DND-41 (cell line): Measurements from ENCODE around the gene JAK3.
A peak's percentile ranks its signal among the peaks of the same experiment; 100 is the strongest.
"Not testable (repeated sequence)": the region's sequence is repeated elsewhere in the genome, so short reads cannot be mapped to it uniquely, and the experiment has no call there.

Experiments
- ATAC-seq: fragments of 200-7000 bp; cut with Tn5 transposase; 3 replicates; pipeline ENCODE4 v1.9.1; 2021; ENCODE audit warnings: low read depth; ENCODE audit not compliant: insufficient read depth
- DNase-seq: peaks from one replicate; pipeline ENCODE4 v3.0.0-alpha.2; 2020
- H2AFZ ChIP-seq: 2 replicates; pipeline ENCODE4 v1.6.0; 2012; ENCODE audit warnings: low read depth, low read length
- H3K27ac ChIP-seq: 2 replicates; pipeline ENCODE4 v1.5.1; 2012; ENCODE audit warnings: low read length, inconsistent platforms
- H3K27me3 ChIP-seq: fragments of 200-600 bp; sonication (generic); 2 replicates; pipeline ENCODE4 v1.6.0; 2012; ENCODE audit warnings: low read length, mild to moderate bottlenecking, inconsistent platforms; ENCODE audit not compliant: insufficient read depth, poor library complexity
- H3K36me3 ChIP-seq: 2 replicates; pipeline ENCODE4 v1.5.1; 2012; ENCODE audit warnings: low read length, inconsistent platforms; ENCODE audit not compliant: insufficient read depth
- H3K4me1 ChIP-seq: 2 replicates; pipeline ENCODE4 v1.5.1; 2012; ENCODE audit warnings: mild to moderate bottlenecking, low read length; ENCODE audit not compliant: insufficient read depth
- H3K4me2 ChIP-seq: 2 replicates; pipeline ENCODE4 v1.6.0; 2012; ENCODE audit warnings: mild to moderate bottlenecking, moderate library complexity, low read length, inconsistent platforms; ENCODE audit not compliant: insufficient read depth
- H3K4me3 ChIP-seq, 2 experiments: fragments of 200-600 bp in 1 of 2; shearing (Covaris generic) in 1 of 2; 2 replicates each; pipeline ENCODE4 v1.5.1; 2012 to 2016; ENCODE audit warnings: inconsistent platforms in 2 of 2, low read length in 2 of 2, mild to moderate bottlenecking in 2 of 2, low read depth in 1 of 2, moderate library complexity in 1 of 2
- H3K79me2 ChIP-seq: 2 replicates; pipeline ENCODE4 v1.6.0; 2012; ENCODE audit warnings: low read length, inconsistent platforms; ENCODE audit not compliant: insufficient read depth
- H3K9ac ChIP-seq: 2 replicates; pipeline ENCODE4 v1.6.0; 2012; ENCODE audit warnings: low read depth, mild to moderate bottlenecking, inconsistent platforms, low read length, moderate library complexity
- H3K9me3 ChIP-seq: 2 replicates; pipeline ENCODE4 v1.5.1; 2012; ENCODE audit warnings: low read length, moderate library complexity, mild to moderate bottlenecking, inconsistent platforms; ENCODE audit not compliant: insufficient read depth, severe bottlenecking
- H4K20me1 ChIP-seq: 2 replicates; pipeline ENCODE4 v1.6.0; 2012; ENCODE audit warnings: low read length; ENCODE audit not compliant: insufficient read depth
- EZH2 ChIP-seq: IDR thresholded peaks from 3 replicates; pipeline ENCODE4 v1.6.1; 2012; ENCODE audit warnings: borderline replicate concordance, low read depth, mild to moderate bottlenecking, moderate library complexity, low read length, inconsistent platforms; ENCODE audit not compliant: severe bottlenecking
- TF ChIP-seq, protein P1 (sequence below): IDR thresholded peaks from 2 replicates; pipeline ENCODE4 v1.5.1; 2012; ENCODE audit warnings: borderline replicate concordance, low read length, moderate library complexity, mild to moderate bottlenecking; ENCODE audit not compliant: poor library complexity, severe bottlenecking; ENCODE audit errors: extremely low read depth

JAK3 gene

DNA sequence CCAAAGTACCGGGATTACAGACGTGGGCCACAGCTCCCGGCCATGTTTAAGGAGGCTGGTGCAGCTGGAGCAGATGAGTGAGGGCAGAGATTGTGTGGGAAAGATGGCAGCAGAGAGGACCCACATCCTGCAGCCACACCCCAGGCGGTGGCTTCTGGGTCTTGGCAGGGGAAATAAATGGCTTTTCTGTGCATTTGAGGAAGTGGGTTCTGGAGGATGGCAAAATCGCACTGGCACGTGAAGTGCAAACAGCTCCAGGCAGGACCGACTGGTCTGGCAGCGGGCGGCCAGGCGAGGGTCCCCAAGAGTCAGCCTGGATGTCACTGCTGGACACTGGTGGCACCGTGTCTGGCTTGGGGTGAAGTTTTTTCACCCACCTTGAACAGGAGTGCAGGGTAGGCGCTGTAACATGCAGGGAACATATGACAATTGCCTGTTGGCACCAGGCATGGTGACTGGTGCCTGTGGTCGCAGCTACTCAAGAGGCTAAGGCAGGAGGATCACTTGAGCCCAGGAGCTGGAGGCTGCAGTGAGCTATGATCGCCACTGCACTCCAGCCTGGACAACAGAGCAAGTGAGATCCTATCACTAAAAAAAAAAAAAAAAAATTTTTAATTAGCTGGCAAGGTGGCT, 44.4 kb downstream of the JAK3 start:
- Histone ChIP-seq H4K20me1 (no peaks in the 10 kb centered on the region), H3K9ac (no peak overlapping the region), H3K4me2 (no peak overlapping the region), H3K79me2 (no peaks in the 10 kb centered on the region), H2AFZ (no peak overlapping the region), H3K9me3 (no peaks in the 10 kb centered on the region), H3K4me3 (no peak overlapping the region), H3K36me3 (no peaks in the 10 kb centered on the region), H3K27ac (no peak overlapping the region), H3K27me3 (peaks cover 8% of the 10 kb centered on the region), H3K4me1 (peaks cover 6% of the 10 kb centered on the region; the same call in 1 of the 2 replicates)
- ATAC-seq (peak; percentile 88), DNase-seq (peak; percentile 65)
- no peak for TF ChIP-seq EZH2
- TF ChIP-seq, protein P1, sequence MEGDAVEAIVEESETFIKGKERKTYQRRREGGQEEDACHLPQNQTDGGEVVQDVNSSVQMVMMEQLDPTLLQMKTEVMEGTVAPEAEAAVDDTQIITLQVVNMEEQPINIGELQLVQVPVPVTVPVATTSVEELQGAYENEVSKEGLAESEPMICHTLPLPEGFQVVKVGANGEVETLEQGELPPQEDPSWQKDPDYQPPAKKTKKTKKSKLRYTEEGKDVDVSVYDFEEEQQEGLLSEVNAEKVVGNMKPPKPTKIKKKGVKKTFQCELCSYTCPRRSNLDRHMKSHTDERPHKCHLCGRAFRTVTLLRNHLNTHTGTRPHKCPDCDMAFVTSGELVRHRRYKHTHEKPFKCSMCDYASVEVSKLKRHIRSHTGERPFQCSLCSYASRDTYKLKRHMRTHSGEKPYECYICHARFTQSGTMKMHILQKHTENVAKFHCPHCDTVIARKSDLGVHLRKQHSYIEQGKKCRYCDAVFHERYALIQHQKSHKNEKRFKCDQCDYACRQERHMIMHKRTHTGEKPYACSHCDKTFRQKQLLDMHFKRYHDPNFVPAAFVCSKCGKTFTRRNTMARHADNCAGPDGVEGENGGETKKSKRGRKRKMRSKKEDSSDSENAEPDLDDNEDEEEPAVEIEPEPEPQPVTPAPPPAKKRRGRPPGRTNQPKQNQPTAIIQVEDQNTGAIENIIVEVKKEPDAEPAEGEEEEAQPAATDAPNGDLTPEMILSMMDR: no peak

DNA sequence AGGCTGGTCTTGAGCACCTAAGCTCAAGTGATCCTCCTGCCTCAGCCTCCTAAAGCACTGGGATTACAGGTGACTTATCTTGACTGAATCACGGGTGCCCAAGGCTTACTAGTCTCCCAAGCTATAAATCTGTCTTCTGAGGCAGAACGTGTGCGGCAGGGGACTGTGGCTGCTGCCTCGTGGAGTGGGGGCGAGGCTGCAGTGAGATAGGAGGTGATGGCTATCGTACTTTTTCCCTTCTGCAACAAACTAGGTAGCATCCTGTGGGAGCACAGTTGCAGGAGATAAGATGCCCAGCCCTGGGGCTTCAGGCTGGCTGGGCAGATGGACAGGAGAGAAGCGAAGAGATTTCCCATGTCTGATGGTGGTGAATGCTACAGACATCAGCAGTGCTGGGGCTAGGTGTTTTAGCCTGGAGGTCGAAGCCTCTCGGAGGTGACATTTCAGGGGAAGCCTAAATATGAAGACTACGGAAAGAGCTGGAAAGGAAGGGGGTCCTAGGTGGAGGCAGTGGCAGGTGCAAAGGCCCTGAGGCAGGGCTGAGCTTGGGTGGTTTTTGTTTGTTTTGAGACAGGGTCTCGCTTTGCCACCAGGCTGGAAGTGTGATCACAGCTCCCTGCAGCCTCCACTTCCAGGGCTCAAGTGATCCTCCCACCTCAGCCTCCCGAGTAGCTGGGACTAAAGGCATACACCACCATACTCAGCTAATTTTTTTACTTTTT, 45.5 kb downstream of the JAK3 start:
- no peak for DNase-seq
- Histone ChIP-seq H3K9ac (no peak overlapping the region), H4K20me1 (no peaks in the 10 kb centered on the region), H3K79me2 (no peaks in the 10 kb centered on the region), H3K4me3 (no peak overlapping the region), H3K9me3 (no peaks in the 10 kb centered on the region), H2AFZ (no peak overlapping the region), H3K27ac (no peak overlapping the region), H3K36me3 (no peaks in the 10 kb centered on the region), H3K4me2 (no peak overlapping the region), H3K27me3 (peaks cover 2% of the 10 kb centered on the region), H3K4me1 (peaks cover 6% of the 10 kb centered on the region; the same call in 1 of the 2 replicates)
- TF ChIP-seq, protein P1: no peak
- no peak for TF ChIP-seq EZH2
- no peak for ATAC-seq

DNA sequence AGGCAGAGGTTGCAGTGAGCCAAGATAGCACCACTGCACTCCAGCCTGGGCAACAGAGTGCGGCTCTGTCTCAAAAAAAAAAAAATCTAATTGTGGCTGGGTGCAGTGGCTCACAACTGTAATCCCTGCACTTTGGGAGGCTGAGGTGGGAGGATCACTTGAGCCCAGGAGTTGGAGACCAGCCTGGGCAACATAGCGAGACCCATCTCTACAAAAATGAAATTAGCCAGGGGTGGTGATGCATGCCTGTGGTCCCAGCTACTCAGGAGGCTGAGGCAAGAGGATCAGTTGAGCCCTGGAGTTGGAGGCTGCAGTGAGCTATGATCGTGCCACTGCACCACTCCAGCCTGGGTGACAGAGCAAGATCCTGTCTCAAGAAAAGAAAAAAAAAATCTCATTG, 49.2 kb downstream of the JAK3 start:
- H3K79me2 ChIP-seq, H3K27me3 ChIP-seq, H3K27ac ChIP-seq, H3K9ac ChIP-seq, H3K4me3 ChIP-seq, DNase-seq, H3K4me1 ChIP-seq, ATAC-seq, H2AFZ ChIP-seq, H3K9me3 ChIP-seq, H3K4me2 ChIP-seq, H4K20me1 ChIP-seq, H3K36me3 ChIP-seq: not testable (repeated sequence)

DNA sequence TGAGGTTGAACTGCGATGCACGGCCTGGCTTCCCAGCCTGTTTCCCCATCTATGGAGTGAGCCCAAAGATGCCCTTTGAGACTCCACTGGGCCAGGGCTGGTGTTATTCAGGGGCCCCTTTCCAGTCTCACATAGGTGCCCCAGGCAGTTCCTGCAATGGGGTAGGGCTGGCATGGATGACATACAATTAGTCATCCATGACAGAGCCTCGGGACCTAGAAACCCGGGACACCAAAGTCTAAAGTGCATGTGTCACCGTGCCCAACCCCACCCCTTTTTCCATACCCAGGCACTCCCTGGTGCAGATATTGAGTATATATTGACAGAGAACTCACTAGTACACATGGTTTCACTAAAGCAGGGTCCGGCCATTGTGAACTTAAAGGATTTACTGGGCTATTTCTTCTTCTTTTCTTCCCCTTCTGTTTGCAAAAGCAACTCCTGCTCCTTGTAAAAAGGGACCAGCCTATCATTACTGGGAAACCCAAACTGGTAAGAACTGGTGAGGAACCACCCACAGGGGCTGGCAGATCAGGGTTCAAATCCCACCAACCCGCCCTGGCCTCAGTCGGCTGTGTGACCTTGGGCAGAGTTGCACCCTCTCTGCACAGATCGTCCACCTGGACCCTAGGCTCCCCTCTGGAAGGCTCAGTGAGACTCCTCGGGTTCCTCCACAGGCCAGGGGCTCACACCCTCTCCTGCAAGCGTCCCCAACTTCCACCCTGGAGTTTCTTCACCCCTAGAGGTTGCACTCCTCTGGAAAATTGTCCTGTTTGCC, 50.2 kb downstream of the JAK3 start:
- Histone ChIP-seq H3K4me1 (no peaks in the 10 kb centered on the region), H3K36me3 (no peaks in the 10 kb centered on the region), H3K79me2 (no peaks in the 10 kb centered on the region), H3K9me3 (no peaks in the 10 kb centered on the region), H3K27ac (no peak overlapping the region), H3K4me2 (no peak overlapping the region), H3K4me3 (no peak overlapping the region), H3K27me3 (no peaks in the 10 kb centered on the region), H2AFZ (no peak overlapping the region), H3K9ac (no peak overlapping the region), H4K20me1 (no peaks in the 10 kb centered on the region)
- ATAC-seq (no peak), DNase-seq (no peak)
- TF ChIP-seq, protein P1: no peak
- TF ChIP-seq EZH2: no peak
